Activated naive CD4-positive, alpha-beta T cell treated with anti-CD3 and anti-CD28 coated beads, Interleukin-2, amount 50 U/mL, for 24 hours (primary cell): ENCODE results near the gene PKD1.

Source experiments
- H3K27ac Mint-ChIP-seq: one replicate; pipeline ENCODE4 v1.8.0; 2021; ENCODE audit warnings: mild to moderate bottlenecking, mixed read lengths
- H3K27me3 Mint-ChIP-seq: one replicate; pipeline ENCODE4 v1.8.0; 2021; ENCODE audit warnings: mixed read lengths
- H3K36me3 Mint-ChIP-seq: one replicate; pipeline ENCODE4 v1.8.0; 2021; ENCODE audit warnings: mixed read lengths
- H3K4me1 Mint-ChIP-seq: one replicate; pipeline ENCODE4 v1.8.0; 2021; ENCODE audit warnings: mixed read lengths
- H3K4me3 Mint-ChIP-seq: one replicate; pipeline ENCODE4 v1.8.0; 2021; ENCODE audit warnings: mild to moderate bottlenecking, mixed read lengths
- H3K9me3 Mint-ChIP-seq: one replicate; pipeline ENCODE4 v1.8.0; 2021; ENCODE audit warnings: mixed read lengths

Gene PKD1

GRCh38 chr16:2095315-2095853 lies 40.3 kb downstream of the PKD1 start:
- no peak overlapping the region for H3K4me3 Mint-ChIP-seq
- H3K4me1 Mint-ChIP-seq: no peaks in the 10 kb centered on the region
- H3K27ac Mint-ChIP-seq: no peak overlapping the region
- H3K36me3 Mint-ChIP-seq: no peaks in the 10 kb centered on the region
- H3K9me3 Mint-ChIP-seq: no peaks in the 10 kb centered on the region
- H3K27me3 Mint-ChIP-seq: no peaks in the 10 kb centered on the region

- H3K9me3 Mint-ChIP-seq: no peaks in the 10 kb centered on the region
- no peak overlapping the region for H3K4me3 Mint-ChIP-seq
- H3K36me3 Mint-ChIP-seq: no peaks in the 10 kb centered on the region
- no peaks in the 10 kb centered on the region for H3K27me3 Mint-ChIP-seq
- H3K27ac Mint-ChIP-seq: no peak overlapping the region
- H3K4me1 Mint-ChIP-seq: no peaks in the 10 kb centered on the region
Measured at GRCh38 chr16:2093793-2094192, 41.9 kb downstream of the PKD1 start.

- Mint-ChIP-seq H3K27ac (no peak overlapping the region), H3K4me3 (no peak overlapping the region), H3K9me3 (no peaks in the 10 kb centered on the region)
Measured at GRCh38 chr16:2092866-2093265, 42.8 kb downstream of the PKD1 start.

GRCh38 chr16:2092256-2092620 lies 43.5 kb downstream of the PKD1 start:
- no peak overlapping the region for H3K4me3 Mint-ChIP-seq
- H3K4me1 Mint-ChIP-seq: no peaks in the 10 kb centered on the region
- H3K27me3 Mint-ChIP-seq: no peaks in the 10 kb centered on the region
- no peaks in the 10 kb centered on the region for H3K9me3 Mint-ChIP-seq
- no peaks in the 10 kb centered on the region for H3K36me3 Mint-ChIP-seq
- H3K27ac Mint-ChIP-seq: no peak overlapping the region

More at GRCh38 chr16:2092866-2093265, 42.8 kb downstream of the PKD1 start:
- no peaks in the 10 kb centered on the region for H3K4me1 Mint-ChIP-seq
- H3K36me3 Mint-ChIP-seq: no peaks in the 10 kb centered on the region
- no peaks in the 10 kb centered on the region for H3K27me3 Mint-ChIP-seq

- Mint-ChIP-seq H3K27me3 (no peaks in the 10 kb centered on the region), H3K4me1 (no peaks in the 10 kb centered on the region), H3K36me3 (no peaks in the 10 kb centered on the region), H3K27ac (no peak overlapping the region), H3K4me3 (no peak overlapping the region), H3K9me3 (no peaks in the 10 kb centered on the region)
Measured at GRCh38 chr16:2091547-2092255, 44.0 kb downstream of the PKD1 start.

GRCh38 chr16:2090777-2091546 lies 44.7 kb downstream of the PKD1 start:
- no peak overlapping the region for H3K27ac Mint-ChIP-seq
- H3K9me3 Mint-ChIP-seq: no peaks in the 10 kb centered on the region
- no peaks in the 10 kb centered on the region for H3K36me3 Mint-ChIP-seq
- no peaks in the 10 kb centered on the region for H3K27me3 Mint-ChIP-seq
- H3K4me1 Mint-ChIP-seq: no peaks in the 10 kb centered on the region
- H3K4me3 Mint-ChIP-seq: no peak overlapping the region

- no peak overlapping the region for H3K4me3 Mint-ChIP-seq
- no peaks in the 10 kb centered on the region for H3K4me1 Mint-ChIP-seq
- no peaks in the 10 kb centered on the region for H3K27me3 Mint-ChIP-seq
- H3K27ac Mint-ChIP-seq: peak overlapping the region; percentile 17
- no peaks in the 10 kb centered on the region for H3K36me3 Mint-ChIP-seq
- H3K9me3 Mint-ChIP-seq: no peaks in the 10 kb centered on the region
Measured at GRCh38 chr16:2090481-2090776, 45.3 kb downstream of the PKD1 start.

- Mint-ChIP-seq H3K27ac (peak overlapping the region; percentile 17), H3K27me3 (no peaks in the 10 kb centered on the region), H3K4me1 (no peaks in the 10 kb centered on the region), H3K36me3 (no peaks in the 10 kb centered on the region), H3K9me3 (no peaks in the 10 kb centered on the region), H3K4me3 (no peak overlapping the region)
Measured at GRCh38 chr16:2089706-2090480, 45.8 kb downstream of the PKD1 start.

- H3K9me3 Mint-ChIP-seq: no peaks in the 10 kb centered on the region
- H3K36me3 Mint-ChIP-seq: no peaks in the 10 kb centered on the region
- no peak overlapping the region for H3K27ac Mint-ChIP-seq
- no peaks in the 10 kb centered on the region for H3K4me1 Mint-ChIP-seq
- H3K27me3 Mint-ChIP-seq: no peaks in the 10 kb centered on the region
- H3K4me3 Mint-ChIP-seq: no peak overlapping the region
Measured at GRCh38 chr16:2088759-2089358, 46.8 kb downstream of the PKD1 start.

GRCh38 chr16:2087748-2088631 lies 47.7 kb downstream of the PKD1 start:
- H3K36me3 Mint-ChIP-seq: no peaks in the 10 kb centered on the region
- no peak overlapping the region for H3K4me3 Mint-ChIP-seq
- H3K27me3 Mint-ChIP-seq: no peaks in the 10 kb centered on the region
- H3K9me3 Mint-ChIP-seq: no peaks in the 10 kb centered on the region
- no peak overlapping the region for H3K27ac Mint-ChIP-seq
- no peaks in the 10 kb centered on the region for H3K4me1 Mint-ChIP-seq

GRCh38 chr16:2086812-2087747 lies 48.6 kb downstream of the PKD1 start:
- Mint-ChIP-seq H3K27me3 (no peaks in the 10 kb centered on the region), H3K9me3 (no peaks in the 10 kb centered on the region), H3K4me3 (no peak overlapping the region), H3K4me1 (no peaks in the 10 kb centered on the region), H3K27ac (no peak overlapping the region), H3K36me3 (no peaks in the 10 kb centered on the region)

GRCh38 chr16:2086106-2086742 lies 49.5 kb downstream of the PKD1 start:
- Mint-ChIP-seq H3K4me3 (no peak overlapping the region), H3K27ac (no peak overlapping the region), H3K27me3 (no peaks in the 10 kb centered on the region), H3K36me3 (no peaks in the 10 kb centered on the region), H3K4me1 (no peaks in the 10 kb centered on the region), H3K9me3 (no peaks in the 10 kb centered on the region)

GRCh38 chr16:2085669-2086068 lies 50.0 kb downstream of the PKD1 start:
- Mint-ChIP-seq H3K4me3 (no peak overlapping the region), H3K27ac (no peak overlapping the region), H3K4me1 (no peaks in the 10 kb centered on the region), H3K27me3 (no peaks in the 10 kb centered on the region), H3K9me3 (no peaks in the 10 kb centered on the region), H3K36me3 (no peaks in the 10 kb centered on the region)
